Mesenteric fat pad (tissue), 1 donor: ENCODE results near the gene VPS50. TPM values are rescaled to one million over a fixed set of nuclear protein-coding genes. Genes with fewer than 3 reads are reported as not detected.
"Not testable (repeated sequence)": the region's sequence is repeated elsewhere in the genome, so short reads cannot be mapped to it uniquely, and the experiment has no call there.

Experiments
- DNase-seq: peaks from one replicate; pipeline ENCODE4 v3.0.0-alpha.2; 2020; ENCODE audit warnings: low spot score
- total RNA-seq: library from RNA; stranded (reverse); fragmentation: NEBNext Ultra II Directional; extraction: Animal tissue kit (Norgen Biotek cat#: 25700); gene quantifications from one replicate; pipeline ENCODE4 v1.2.1, GENCODE V29; 2021
- donor health status: DM: yes; HTN: yes; CAD: no.

VPS50 gene
- total RNA-seq, 1 donor from 2014 or later = 14.7 TPM

DNA sequence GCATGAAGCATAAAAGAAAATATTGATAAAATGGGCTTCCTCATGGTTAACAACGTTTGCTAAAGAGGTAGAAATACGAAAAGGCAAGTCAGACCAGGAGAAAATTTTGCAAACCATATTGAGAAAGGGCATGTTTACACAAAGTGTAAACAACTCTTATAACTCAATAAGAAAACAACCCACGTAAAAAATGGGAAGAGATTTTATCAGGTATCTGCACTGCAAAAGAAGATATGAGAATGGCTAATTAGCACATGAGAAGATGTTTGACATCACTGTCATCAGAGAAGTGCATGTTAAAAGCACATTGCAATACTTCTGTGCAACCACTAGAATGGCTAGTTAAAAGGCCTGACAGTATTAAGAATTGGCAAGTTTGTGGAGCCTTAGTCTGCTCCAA lies 99.5 kb downstream of the VPS50 start:
- DNase-seq = no peak

DNA sequence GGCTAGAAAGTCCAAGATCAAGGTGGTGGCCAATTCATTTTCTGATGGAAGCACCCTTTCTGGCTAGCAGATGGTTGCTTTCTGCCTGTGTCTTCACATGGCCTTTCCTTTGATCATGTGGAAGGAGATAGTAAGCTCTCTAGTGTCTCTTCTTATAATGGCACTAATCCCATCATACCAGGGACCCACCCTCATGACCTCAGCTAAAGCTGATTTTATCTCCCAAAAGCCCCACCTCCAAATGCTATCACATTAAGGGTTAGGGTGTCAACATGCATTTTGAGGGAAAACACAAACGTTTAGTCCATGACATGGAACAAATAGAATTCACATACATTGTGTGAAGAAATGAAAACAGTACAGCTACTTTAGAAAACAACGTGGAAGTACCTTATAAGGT lies 100.0 kb downstream of the VPS50 start:
- no peak for DNase-seq

DNA sequence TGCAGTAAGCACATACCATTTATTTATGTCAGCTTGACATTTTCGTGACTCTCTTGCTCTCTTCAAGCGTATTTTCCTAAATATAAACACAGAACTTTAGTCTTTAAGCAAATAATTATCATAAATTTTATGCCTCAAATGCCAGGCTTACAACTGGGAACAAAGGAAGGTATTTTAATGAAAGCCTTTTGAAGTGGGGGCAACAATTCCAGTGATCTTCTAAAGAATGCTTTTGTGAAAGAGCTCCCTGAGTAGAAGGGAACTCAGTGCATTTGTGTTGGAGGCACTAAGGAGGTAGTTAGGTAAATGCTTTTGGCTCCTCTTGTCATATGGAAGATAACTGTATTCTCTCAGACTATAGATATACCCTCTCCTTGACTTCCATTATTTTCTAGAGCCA lies 104.9 kb downstream of the VPS50 start:
- DNase-seq = no peak

- DNase-seq = not testable (repeated sequence)
Observed at GRCh38 chr7:93342178-93342577, 110.0 kb downstream of the VPS50 start.

GRCh38 chr7:93350338-93350737 lies 118.2 kb downstream of the VPS50 start:
- no peak for DNase-seq

DNA sequence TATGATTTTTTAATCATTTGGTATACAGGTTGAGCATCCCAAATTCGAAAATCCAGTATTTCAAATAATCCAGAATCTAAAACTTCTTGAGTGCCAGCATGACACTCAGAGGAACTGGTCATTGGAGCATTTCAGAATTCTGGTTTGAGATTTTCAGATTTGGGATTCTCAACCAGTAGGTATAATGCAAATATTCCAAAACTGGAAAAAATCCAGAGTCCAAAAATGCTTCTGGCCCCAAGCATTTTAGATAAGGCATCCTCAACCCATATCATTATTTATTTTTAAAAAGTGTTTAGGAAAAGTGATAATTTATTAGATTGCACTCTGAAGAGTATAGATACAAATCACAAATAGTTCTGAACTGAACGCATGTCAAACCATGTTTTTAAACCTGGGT lies 120.7 kb downstream of the VPS50 start:
- DNase-seq = no peak

GRCh38 chr7:93354815-93355214 lies 122.6 kb downstream of the VPS50 start:
- no peak for DNase-seq

DNA sequence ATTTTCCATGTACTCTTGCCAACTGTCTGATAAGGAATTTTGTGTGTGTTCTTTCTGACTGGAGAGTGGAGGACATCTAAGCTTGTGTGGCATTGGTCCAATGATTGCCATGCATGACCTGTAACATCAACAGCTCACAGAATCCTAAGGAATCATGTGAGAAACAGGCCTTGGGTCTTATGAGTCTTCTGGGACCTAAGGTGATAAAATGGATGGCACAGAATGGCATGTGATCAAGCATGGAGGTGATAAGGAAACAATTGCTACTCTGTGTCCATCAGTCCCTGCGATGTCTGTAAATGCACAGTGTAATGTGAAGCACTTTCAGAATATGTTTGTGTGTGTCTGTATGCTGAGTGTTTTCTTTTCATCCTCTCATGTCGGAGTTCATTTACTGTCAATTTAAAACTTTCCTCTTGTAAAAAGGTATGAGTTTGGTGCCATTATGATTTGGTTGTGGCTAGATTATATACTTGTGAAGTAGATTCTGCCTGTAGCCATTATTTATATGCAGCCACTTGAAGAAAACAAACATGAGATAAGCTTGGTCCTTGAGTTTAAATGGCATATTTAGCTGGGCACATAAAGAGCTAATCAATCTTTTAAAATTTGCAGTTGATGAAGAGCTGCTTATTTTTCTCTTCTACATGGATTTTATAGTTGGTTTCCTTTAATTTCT lies 127.5 kb downstream of the VPS50 start:
- DNase-seq = no peak

DNA sequence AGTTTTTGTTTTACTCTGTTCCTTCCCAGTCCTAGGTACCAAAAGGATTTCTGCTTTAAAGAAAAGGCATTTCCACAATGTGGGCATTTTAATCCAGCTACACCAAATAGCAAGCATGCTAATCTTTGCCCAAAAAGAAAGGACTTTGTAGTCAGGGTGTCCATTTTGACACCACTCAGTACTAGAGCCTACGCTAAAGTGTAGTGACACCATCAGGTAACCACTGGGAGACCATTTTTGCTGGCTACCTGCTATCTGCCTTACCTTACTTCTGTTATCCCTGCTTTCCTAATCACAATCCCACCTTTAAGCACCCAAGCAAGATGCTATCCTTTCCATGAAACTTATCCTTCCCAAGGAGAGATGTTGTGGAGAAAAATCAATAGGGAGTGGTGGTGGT lies 129.7 kb downstream of the VPS50 start:
- DNase-seq = no peak

GRCh38 chr7:93364806-93365205 lies 132.6 kb downstream of the VPS50 start:
- no peak for DNase-seq

- no peak for DNase-seq
Observed at GRCh38 chr7:93365341-93365740, 133.2 kb downstream of the VPS50 start.

GRCh38 chr7:93366816-93367215 lies 134.7 kb downstream of the VPS50 start:
- no peak for DNase-seq

GRCh38 chr7:93367254-93367653 lies 135.1 kb downstream of the VPS50 start:
- no peak for DNase-seq

DNA sequence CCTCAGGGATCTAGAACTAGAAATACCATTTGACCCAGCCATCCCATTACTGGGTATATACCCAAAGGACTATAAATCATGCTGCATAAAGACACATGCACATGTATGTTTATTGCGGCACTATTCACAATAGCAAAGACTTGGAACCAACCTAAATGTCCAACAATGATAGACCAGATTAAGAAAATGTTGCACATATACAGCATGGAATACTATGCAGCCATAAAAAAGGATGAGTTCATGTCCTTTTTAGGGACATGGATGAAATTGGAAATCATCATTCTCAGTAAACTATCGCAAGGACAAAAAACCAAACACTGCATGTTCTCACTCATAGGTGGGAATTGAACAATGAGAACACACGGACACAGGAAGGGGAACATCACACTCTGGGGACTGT lies 138.8 kb downstream of the VPS50 start:
- not testable (repeated sequence) for DNase-seq

DNA sequence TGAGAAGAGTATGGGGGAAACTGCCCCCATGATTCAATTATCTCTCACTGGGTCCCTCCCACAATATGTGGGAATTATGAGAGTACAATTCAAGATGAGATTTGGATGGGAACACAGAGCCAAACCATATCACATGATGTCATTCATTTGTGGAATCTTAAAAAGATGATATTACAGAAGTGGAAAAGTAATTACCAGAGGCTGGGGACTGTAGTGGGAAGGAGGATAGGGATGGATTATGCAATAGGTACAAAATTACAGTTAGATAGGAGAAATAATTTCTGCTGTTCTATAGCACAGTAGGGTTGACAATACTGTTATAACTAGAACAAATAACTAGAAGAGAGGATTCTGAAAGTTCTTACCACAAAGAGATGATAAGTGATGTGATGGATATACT lies 141.4 kb downstream of the VPS50 start:
- no peak for DNase-seq

- DNase-seq = no peak
Observed at GRCh38 chr7:93374345-93374940, 142.3 kb downstream of the VPS50 start.

GRCh38 chr7:93375603-93376002 lies 143.4 kb downstream of the VPS50 start:
- no peak for DNase-seq

- DNase-seq = no peak
Observed at GRCh38 chr7:93378131-93378760, 146.1 kb downstream of the VPS50 start.

DNA sequence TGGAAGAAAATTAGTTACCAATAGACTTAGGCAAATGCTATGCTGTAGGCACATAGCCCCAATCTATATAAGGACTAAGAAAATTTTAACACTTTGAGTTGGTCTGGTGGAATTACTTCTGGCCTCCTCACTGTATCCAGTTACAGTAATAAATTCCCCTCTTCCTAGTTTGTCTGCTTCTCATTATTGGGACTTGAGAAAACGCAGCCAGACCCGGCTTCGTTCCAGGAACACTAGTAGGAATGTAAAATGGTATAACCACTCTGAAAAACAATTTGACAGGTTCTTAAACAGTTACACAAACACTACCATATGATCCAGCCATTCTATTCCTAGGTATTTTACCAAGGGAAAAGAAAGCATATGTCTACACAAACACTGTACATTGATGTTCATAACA lies 150.2 kb downstream of the VPS50 start:
- DNase-seq = no peak

DNA sequence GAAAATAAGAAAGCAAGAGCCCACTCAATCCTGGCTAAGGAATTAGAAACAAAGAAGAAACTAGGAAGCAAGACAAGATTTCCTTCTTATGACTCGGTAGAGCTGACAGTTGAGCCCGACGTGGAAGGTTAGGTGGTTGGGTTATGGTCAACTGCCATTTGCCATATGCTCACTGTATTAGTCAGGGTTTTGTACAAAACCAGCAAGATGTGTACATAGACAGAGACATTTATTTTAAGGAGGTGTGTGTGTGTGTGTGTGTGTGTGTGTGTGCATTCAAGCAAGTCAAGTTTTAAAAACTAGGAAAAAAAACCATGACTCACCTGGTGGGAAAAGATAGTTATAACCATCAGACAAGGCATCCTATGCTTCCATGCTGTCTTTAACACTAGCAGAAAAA lies 158.5 kb downstream of the VPS50 start:
- DNase-seq = no peak

DNA sequence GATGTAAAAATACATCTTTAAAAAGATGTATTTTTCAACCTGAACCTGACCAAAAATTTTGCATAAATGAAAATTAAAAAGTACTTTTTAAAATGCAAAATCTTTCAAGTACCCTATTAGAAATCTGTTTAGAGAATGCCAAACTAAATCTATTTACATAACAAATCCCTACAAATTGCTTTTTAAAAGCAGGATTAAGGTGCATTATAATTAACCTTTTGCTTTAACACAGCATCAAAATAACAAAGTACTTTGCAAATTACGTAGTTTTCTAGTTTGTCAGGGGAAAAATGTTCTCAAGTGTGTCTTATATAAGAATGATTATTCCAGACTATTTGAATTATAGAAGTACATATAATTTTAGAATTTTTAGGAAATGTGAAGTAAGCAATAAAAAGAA lies 160.8 kb downstream of the VPS50 start:
- no peak for DNase-seq

DNA sequence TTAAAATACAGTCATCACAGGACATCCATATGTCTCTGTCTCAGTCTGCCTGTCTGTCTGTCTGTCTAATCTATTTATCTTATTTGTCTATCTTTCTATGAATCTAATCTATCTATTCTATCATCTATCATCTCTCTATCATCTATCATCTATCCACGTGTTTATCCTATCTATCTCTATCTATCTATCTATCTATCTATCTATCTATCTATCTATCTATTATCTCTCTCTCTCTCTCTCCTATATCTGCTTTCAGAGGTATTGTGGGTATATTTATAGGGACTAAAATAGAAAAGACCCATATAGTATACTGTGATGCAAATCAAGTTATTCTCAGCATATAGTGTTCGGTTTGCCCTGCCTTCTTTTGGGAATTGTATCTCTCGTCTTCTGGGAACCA lies 167.5 kb downstream of the VPS50 start:
- DNase-seq = no peak

DNA sequence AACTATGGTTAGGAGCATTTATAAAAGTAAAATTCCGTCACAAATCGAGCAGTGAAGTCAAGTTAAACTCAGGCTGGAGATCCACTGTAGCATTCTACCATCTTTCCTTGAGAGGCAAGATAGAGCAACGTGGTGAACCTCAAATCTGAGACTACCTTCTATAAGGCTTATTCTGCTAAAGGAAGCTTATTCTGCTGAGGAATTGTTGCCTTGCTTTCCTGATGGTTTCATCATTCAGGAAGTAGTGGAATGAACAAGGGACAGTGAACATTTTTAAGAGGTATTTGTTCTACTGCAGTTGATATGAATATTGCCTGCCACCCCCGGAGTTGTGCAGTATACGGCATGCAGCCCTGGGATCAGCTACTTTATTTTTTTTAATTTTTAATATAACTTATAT lies 170.8 kb downstream of the VPS50 start:
- no peak for DNase-seq
